GM12878 (cell line): ENCODE results near the gene NCAPD3. TPM values are rescaled to one million over a fixed set of nuclear protein-coding genes. Genes with fewer than 3 reads are reported as not detected.

Source experiments
- ATAC-seq: fragments of 200-7000 bp; cut with Tn5 transposase; 3 replicates; pipeline ENCODE4 v1.9.1; 2020; ENCODE audit warnings: mild to moderate bottlenecking, moderate library complexity
- BruUV-seq: library from RNA; stranded (reverse); fragments of 400-500 nt; replicated peaks from 2 replicates; lab custom pipeline; 2021; lab: Mats Ljungman, UMichigan
- CTCF ChIA-PET: fragments of 300-600 bp; sonication (Branson Sonifier 250); formaldehyde crosslinking; extraction: SDS; loops from one replicate; lab custom pipeline; 2021; ENCODE audit warnings: inconsistent platforms; lab: Yijun Ruan, JAX
- POLR2A ChIA-PET: fragments of 350-600 bp; formaldehyde crosslinking; extraction: SDS; loops from one replicate; lab custom pipeline; 2021; ENCODE audit warnings: inconsistent platforms; lab: Charles Lee
- RAD21 ChIA-PET: fragments of 300-600 bp; sonication (Branson Sonifier 250); formaldehyde crosslinking; loops from one replicate; lab custom pipeline; 2023; ENCODE audit warnings: antibody characterized with exemption; ENCODE audit not compliant: unreplicated experiment; lab: Charles Lee
- SMC1A ChIA-PET: fragments of 300-600 bp; sonication (Branson Sonifier 250); formaldehyde crosslinking; loops from one replicate; lab custom pipeline; 2023; ENCODE audit not compliant: unreplicated experiment, uncharacterized antibody; lab: Charles Lee
- DNase-seq: peaks from one replicate; pipeline ENCODE4 v3.0.0-alpha.2; 2011; ENCODE audit warnings: low read depth, low spot score
- FAIRE-seq: peaks from 3 replicates; lab custom pipeline; 2011; peaks lifted over from hg19 to GRCh38; lab: Jason Lieb, UNC
- H2AFZ ChIP-seq: 2 replicates; pipeline ENCODE4 v1.6.0; 2011; ENCODE audit warnings: low read depth, low read length, control low read depth; ENCODE audit not compliant: control insufficient read depth
- H3K27ac ChIP-seq: 2 replicates; pipeline ENCODE4 v1.5.1; 2011; ENCODE audit warnings: control low read depth; ENCODE audit not compliant: control insufficient read depth, insufficient read depth
- H3K27me3 ChIP-seq, 2 experiments: replicated peaks in 1 of 2; 2 replicates each; pipeline versions ENCODE4 v1.6.0 to v1.6.1; 2011; ENCODE audit warnings: low read length in 1 of 2; ENCODE audit not compliant: control insufficient read depth in 2 of 2, insufficient read depth in 2 of 2
- H3K36me3 ChIP-seq, 2 experiments: 2 replicates each; pipeline ENCODE4 v1.5.1; 2011; ENCODE audit warnings: low read length in 1 of 2; ENCODE audit not compliant: control insufficient read depth in 2 of 2, insufficient read depth in 2 of 2
- H3K4me1 ChIP-seq: 2 replicates; pipeline ENCODE4 v1.6.1; 2011; ENCODE audit warnings: mild to moderate bottlenecking, low read length, moderate library complexity, mixed read lengths; ENCODE audit not compliant: control insufficient read depth, insufficient read depth
- H3K4me2 ChIP-seq: 2 replicates; pipeline ENCODE4 v1.6.0; 2011; ENCODE audit warnings: control low read depth; ENCODE audit not compliant: control insufficient read depth, insufficient read depth
- H3K4me3 ChIP-seq: fragments of 200-600 bp; sonication (generic); 2 replicates; pipeline ENCODE4 v1.5.1; 2016
- H3K79me2 ChIP-seq: 2 replicates; pipeline ENCODE4 v1.6.0; 2011; ENCODE audit warnings: low read length; ENCODE audit not compliant: control insufficient read depth, insufficient read depth
- H3K9ac ChIP-seq: 2 replicates; pipeline ENCODE4 v1.8.0; 2011; ENCODE audit warnings: low read length, control low read depth, mixed read lengths; ENCODE audit not compliant: control insufficient read depth, insufficient read depth
- H3K9me3 ChIP-seq: replicated peaks from 3 replicates; pipeline ENCODE4 v1.5.1; 2011; ENCODE audit warnings: mild to moderate bottlenecking, low read length; ENCODE audit not compliant: control insufficient read depth, insufficient read depth
- H4K20me1 ChIP-seq: 2 replicates; pipeline ENCODE4 v1.6.0; 2011; ENCODE audit not compliant: control insufficient read depth, insufficient read depth
- ATF3 ChIP-seq: IDR thresholded peaks from 2 replicates; pipeline ENCODE4 v1.6.1; 2011; ENCODE audit warnings: low read depth, mild to moderate bottlenecking, low read length, moderate library complexity, borderline replicate concordance; ENCODE audit errors: extremely low read depth
- E2F4 ChIP-seq: IDR thresholded peaks from 2 replicates; pipeline ENCODE4 v1.6.1; 2012; ENCODE audit warnings: low read depth, low read length, improper control_type of control experiment
- EZH2 ChIP-seq: IDR thresholded peaks from 2 replicates; pipeline ENCODE4 v1.6.1; 2012; ENCODE audit warnings: low read depth, mild to moderate bottlenecking, control low read depth, inconsistent platforms, low read length, borderline replicate concordance; ENCODE audit not compliant: control insufficient read depth
- FOXK2 ChIP-seq: fragments of 450-650 bp; IDR thresholded peaks from 2 replicates; pipeline ENCODE4 v1.6.1; 2017; ENCODE audit warnings: mild to moderate bottlenecking, moderate library complexity
- KAT2A ChIP-seq: conservative IDR thresholded peaks from 2 replicates; pipeline ENCODE4 v1.6.1; 2011; ENCODE audit warnings: low read depth, low read length; ENCODE audit not compliant: control insufficient read depth
- KDM1A ChIP-seq: fragments of 200-600 bp; sonication (generic); IDR thresholded peaks from 2 replicates; pipeline ENCODE4 v1.6.1; 2016; ENCODE audit warnings: borderline replicate concordance
- MTA2 ChIP-seq: fragments of 450-650 bp; IDR thresholded peaks from 2 replicates; pipeline ENCODE4 v1.6.1; 2016; ENCODE audit warnings: low read depth, mild to moderate bottlenecking, moderate library complexity
- NFIC ChIP-seq: IDR thresholded peaks from 2 replicates; pipeline ENCODE4 v1.6.1; 2012; ENCODE audit warnings: low read depth, mild to moderate bottlenecking, inconsistent platforms, low read length, moderate library complexity
- RAD21 ChIP-seq: IDR thresholded peaks from 2 replicates; pipeline ENCODE4 v1.6.1; 2011; ENCODE audit warnings: mild to moderate bottlenecking, low read depth, low read length, moderate library complexity; ENCODE audit not compliant: insufficient read depth
- SIN3A ChIP-seq: IDR thresholded peaks from 2 replicates; pipeline ENCODE4 v1.6.1; 2012; ENCODE audit warnings: low read depth, low read length, improper control_type of control experiment
- SMC3 ChIP-seq: IDR thresholded peaks from 2 replicates; pipeline ENCODE4 v1.6.1; 2011; ENCODE audit warnings: low read length, improper control_type of control experiment, borderline replicate concordance
- TBL1XR1 ChIP-seq: IDR thresholded peaks from 2 replicates; pipeline ENCODE4 v1.6.1; 2012; ENCODE audit warnings: low read depth, low read length, improper control_type of control experiment
- ZSCAN29 ChIP-seq: fragments of 450-650 bp; IDR thresholded peaks from 2 replicates; pipeline ENCODE4 v1.6.1; 2017; ENCODE audit warnings: mild to moderate bottlenecking, moderate library complexity
- WGBS: methylation state at CpG from one replicate; pipeline ENCODE4 v1.1.6; 2016; ENCODE audit warnings: low lambda C conversion rate; ENCODE audit not compliant: insufficient replicate concordance, insufficient coverage; ENCODE audit errors: missing lambda C conversion rate; 5-methylcytosine and 5-hydroxymethylcytosine counted together
- in situ Hi-C: fragments of 300-500 bp; cut with MboI; formaldehyde crosslinking; loops from 9 replicates; pipeline ENCODE4 v1.14.3; 2018; ENCODE audit warnings: mixed read lengths
- intact Hi-C: fragments of 100-400 bp; cut with micrococcal nuclease; formaldehyde crosslinking; loops from one replicate; pipeline ENCODE4 v1.14.2; 2022; ENCODE audit not compliant: unreplicated experiment
- polyA plus RNA-seq, 11 experiments: library from polyadenylated mRNA; depleted of rRNA in 4 of 11; unstranded in 6 of 11; stranded (reverse) in 5 of 11; fragments of >200 nt; fragmentation: Nextera tagmentation in 4 of 11; fragmentation: Illumina TruSeq in 1 of 11; extraction: Ambion mirVana in 4 of 11; extraction: Trizol in 1 of 11; gene quantifications; 1 replicate in 1 of 11; 2 replicates in 10 of 11; pipeline versions ENCODE4 v1.2.1 to v1.2.3, GENCODE V29; 2011 to 2016; ENCODE audit warnings: inconsistent platforms in 2 of 11, missing spikeins in 2 of 11, low read depth in 1 of 11
- total RNA-seq, 4 experiments: library from RNA; depleted of rRNA in 3 of 4; stranded (reverse); fragments of >200 nt in 3 of 4; fragmentation: Illumina TruSeq in 1 of 4; extraction: Trizol in 1 of 4; gene quantifications; 2 replicates each; pipeline versions ENCODE4 v1.2.1 to v1.2.3, GENCODE V29; 2013 to 2021

NCAPD3 gene
- total and polyA plus RNA-seq, 10 of the 15 experiments (the other 5 are each of a cell fraction or from before 2014, with no cell fraction given) = 14.9 to 58.2 (median 48.2) TPM

- no peak overlapping the region for H3K4me2 ChIP-seq
- H3K9me3 ChIP-seq = no peaks in the 10 kb centered on the region
- no peak for FAIRE-seq
- no peak overlapping the region for H3K9ac ChIP-seq
- TF ChIP-seq NFIC = no peak
- TF ChIP-seq, all 136 proteins: peak for 0
- no peaks in the 10 kb centered on the region for H3K27me3 ChIP-seq
- H4K20me1 ChIP-seq = no peaks in the 10 kb centered on the region
- intact Hi-C loops = no loop called here
- peaks cover 0 to 3% of the 10 kb centered on the region in 2 experiments; a peak in 1 of 4 replicates for H3K36me3 ChIP-seq
- DNase-seq = no peak
- CTCF ChIA-PET = interaction anchor here (1.5 kb wide), 1 partner anchor 60 kb away, joined by 4 read pairs; no protein-coding TSS in a partner anchor
- H3K79me2 ChIP-seq = no peaks in the 10 kb centered on the region
- no peak overlapping the region for H3K4me3 ChIP-seq
- peaks cover 3% of the 10 kb centered on the region for H3K4me1 ChIP-seq
- 91% methylated on average over 7 of the region's 7 CpGs for WGBS
- POLR2A ChIA-PET = no interaction called here
- SMC1A ChIA-PET = interaction anchor here (0.5 to 1.0 kb wide), 2 partner anchors 77 to 147 kb away, joined by 3 read pairs; no protein-coding TSS in a partner anchor
- no peak for ATAC-seq
- H2AFZ ChIP-seq = no peak overlapping the region
- in situ Hi-C loops = no loop called here
- RAD21 ChIA-PET = no interaction called here
- BruUV-seq = TSS peak; percentile 47
- no peak overlapping the region for H3K27ac ChIP-seq
Observed at GRCh38 chr11:134264966-134265764, 41.4 kb upstream of the NCAPD3 start.

- DNase-seq = no peak
- ChIA-PET POLR2A (interaction anchor here (1.0 kb wide), 1 partner anchor 13 kb away, joined by 3 read pairs; no protein-coding TSS in a partner anchor), RAD21 (no interaction called here), SMC1A (interaction anchor here (1.0 to 2.0 kb wide), 4 partner anchors 12 to 55 kb away, joined by 3 to 5 read pairs (median 3); no protein-coding TSS in a partner anchor), CTCF (interaction anchor here (0.6 to 3.5 kb wide), 11 partner anchors 8 to 1550 kb away, joined by 3 to 15 read pairs (median 4); partner anchors contain the start of genes ACAD8, NCAPD3, THYN1 and VPS26B)
- no peak for FAIRE-seq
- peak; percentile 83 for ATAC-seq
- in situ Hi-C loops (no loop called here), intact Hi-C loops (no loop called here)
- Histone ChIP-seq H3K79me2 (no peaks in the 10 kb centered on the region), H3K9ac (no peak overlapping the region), H2AFZ (no peak overlapping the region), H4K20me1 (no peaks in the 10 kb centered on the region), H3K36me3 (peaks cover 0 to 3% of the 10 kb centered on the region in 2 experiments; a peak in 1 of 4 replicates), H3K27ac (no peak overlapping the region), H3K4me1 (peaks cover 3% of the 10 kb centered on the region), H3K27me3 (no peaks in the 10 kb centered on the region), H3K9me3 (no peaks in the 10 kb centered on the region), H3K4me3 (no peak overlapping the region), H3K4me2 (no peak overlapping the region)
- WGBS = 91% methylated on average over 14 of the region's 14 CpGs
- BruUV-seq = no TSS peak
- TF ChIP-seq SMC3 (peak; percentile 19; the same call in 1 of the 2 replicates), ZSCAN29 (no peak), EZH2 (no peak), RAD21 (peak; percentile 66), KAT2A (no peak), MTA2 (no peak), E2F4 (no peak), ATF3 (no peak), TBL1XR1 (no peak), FOXK2 (peak; percentile 49), SIN3A (no peak), KDM1A (no peak)
Observed at GRCh38 chr11:134261626-134262488, 38.1 kb upstream of the NCAPD3 start.
